ENCODE measurements around the gene ZNF132.

ZNF132 gene

GRCh38 chr19:58434217-58434616 is 5.7 kb downstream of the ZNF132 start:
- POLR2A ChIA-PET = no interaction called here
- TF ChIP-seq, protein P1, sequence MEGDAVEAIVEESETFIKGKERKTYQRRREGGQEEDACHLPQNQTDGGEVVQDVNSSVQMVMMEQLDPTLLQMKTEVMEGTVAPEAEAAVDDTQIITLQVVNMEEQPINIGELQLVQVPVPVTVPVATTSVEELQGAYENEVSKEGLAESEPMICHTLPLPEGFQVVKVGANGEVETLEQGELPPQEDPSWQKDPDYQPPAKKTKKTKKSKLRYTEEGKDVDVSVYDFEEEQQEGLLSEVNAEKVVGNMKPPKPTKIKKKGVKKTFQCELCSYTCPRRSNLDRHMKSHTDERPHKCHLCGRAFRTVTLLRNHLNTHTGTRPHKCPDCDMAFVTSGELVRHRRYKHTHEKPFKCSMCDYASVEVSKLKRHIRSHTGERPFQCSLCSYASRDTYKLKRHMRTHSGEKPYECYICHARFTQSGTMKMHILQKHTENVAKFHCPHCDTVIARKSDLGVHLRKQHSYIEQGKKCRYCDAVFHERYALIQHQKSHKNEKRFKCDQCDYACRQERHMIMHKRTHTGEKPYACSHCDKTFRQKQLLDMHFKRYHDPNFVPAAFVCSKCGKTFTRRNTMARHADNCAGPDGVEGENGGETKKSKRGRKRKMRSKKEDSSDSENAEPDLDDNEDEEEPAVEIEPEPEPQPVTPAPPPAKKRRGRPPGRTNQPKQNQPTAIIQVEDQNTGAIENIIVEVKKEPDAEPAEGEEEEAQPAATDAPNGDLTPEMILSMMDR (IDR thresholded peaks at IDR 0.05; ENCODE audit: control extremely low read depth, extremely low read depth, low read depth, missing control alignments) = no peak
- CTCF ChIA-PET = no interaction called here
- DNase-seq (ENCODE audit: extremely low spot score) = no peak

DNA sequence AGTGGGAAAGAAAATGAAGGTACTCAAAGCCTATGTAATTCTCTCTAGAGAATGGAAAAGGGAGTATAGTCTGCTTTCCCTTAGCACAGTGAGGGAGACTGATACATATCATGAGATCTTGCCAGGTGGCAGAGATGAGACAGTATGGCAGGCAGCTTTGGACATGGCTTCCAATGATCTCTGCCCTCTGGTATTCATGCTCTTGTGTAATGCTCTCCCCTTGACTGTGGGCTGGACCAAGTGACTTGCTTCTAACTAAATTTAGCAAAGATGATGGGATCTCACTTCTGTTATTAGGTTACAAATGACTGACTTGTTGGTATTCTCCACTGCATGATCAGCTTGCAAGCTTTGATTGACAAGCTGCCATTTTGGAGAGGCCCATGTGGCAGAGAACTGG is 10.2 kb downstream of the ZNF132 start:
- ChIA-PET CTCF (no interaction called here), POLR2A (interaction anchor here (1.0 kb wide), 1 partner anchor 10 kb away, joined by 3 read pairs; the partner anchor contains the start of gene ZNF132)
- TF ChIP-seq, protein P1 (IDR thresholded peaks at IDR 0.05; ENCODE audit: control extremely low read depth, extremely low read depth, low read depth, missing control alignments) = no peak
- no peak for DNase-seq (ENCODE audit: extremely low spot score)

- ChIA-PET CTCF (no interaction called here), POLR2A (interaction anchor here (1.0 kb wide), 1 partner anchor 11 kb away, joined by 3 read pairs; the partner anchor contains the start of gene ZNF132)
- DNase-seq (ENCODE audit: extremely low spot score) = no peak
- TF ChIP-seq, protein P1 (IDR thresholded peaks at IDR 0.05; ENCODE audit: control extremely low read depth, extremely low read depth, low read depth, missing control alignments) = no peak
Measured at GRCh38 chr19:58428617-58429016, 11.3 kb downstream of the ZNF132 start.

- CTCF ChIA-PET = interaction anchor here (1.3 to 1.4 kb wide), 2 partner anchors 9 to 15 kb away, joined by 3 to 4 read pairs; no protein-coding TSS in a partner anchor
- DNase-seq (ENCODE audit: extremely low spot score) = no peak
- TF ChIP-seq, protein P1 (IDR thresholded peaks at IDR 0.05; ENCODE audit: control extremely low read depth, extremely low read depth, low read depth, missing control alignments) = no peak
- POLR2A ChIA-PET = no interaction called here
Measured at GRCh38 chr19:58417071-58417470, 22.9 kb downstream of the ZNF132 start.

DNA sequence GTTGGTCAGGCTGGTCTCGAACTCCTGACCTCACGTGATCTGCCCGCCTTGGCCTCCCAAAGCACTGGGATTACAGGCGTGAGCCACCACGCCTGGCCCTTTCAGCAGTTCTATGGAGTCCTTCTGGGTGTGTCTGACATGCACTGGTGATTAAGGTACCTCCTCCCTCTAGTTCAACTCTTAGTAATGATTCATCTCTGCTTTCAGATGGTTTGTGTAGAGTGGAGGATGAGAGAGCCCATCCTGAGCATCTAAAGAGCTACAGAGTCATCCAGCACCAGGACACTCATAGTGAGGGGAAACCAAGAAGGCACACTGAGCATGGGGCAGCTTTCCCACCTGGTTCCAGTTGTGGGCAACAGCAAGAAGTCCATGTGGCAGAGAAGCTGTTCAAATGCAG is 23.3 kb downstream of the ZNF132 start:
- ChIA-PET CTCF (interaction anchor here (1.3 to 1.4 kb wide), 2 partner anchors 10 to 103 kb away, joined by 3 to 4 read pairs; partner anchors contain the start of gene ZBTB45), POLR2A (no interaction called here)
- TF ChIP-seq, protein P1 (IDR thresholded peaks at IDR 0.05; ENCODE audit: control extremely low read depth, extremely low read depth, low read depth, missing control alignments) = no peak
- no peak for DNase-seq (ENCODE audit: extremely low spot score)

- ChIA-PET POLR2A (interaction anchor here (0.6 to 1.0 kb wide), 2 partner anchors 17 to 32 kb away, joined by 3 to 4 read pairs; no protein-coding TSS in a partner anchor), CTCF (interaction anchor here (0.8 to 1.4 kb wide), 3 partner anchors 12 to 172 kb away, joined by 3 to 4 read pairs (median 3); no protein-coding TSS in a partner anchor)
- DNase-seq (ENCODE audit: extremely low spot score) = no peak
- TF ChIP-seq, protein P1 (IDR thresholded peaks at IDR 0.05; ENCODE audit: control extremely low read depth, extremely low read depth, low read depth, missing control alignments) = peak; percentile 1
Measured at GRCh38 chr19:58409010-58409790, 30.8 kb downstream of the ZNF132 start.
